Suprapubic skin (tissue), 4 donors: Measurements from ENCODE around the gene ADH4. TPM values are rescaled to one million over a fixed set of nuclear protein-coding genes. Genes with fewer than 3 reads are reported as not detected.
"Not testable (repeated sequence)": the region's sequence is repeated elsewhere in the genome, so short reads cannot be mapped to it uniquely, and the experiment has no call there.

Experiments used
- DNase-seq, 2 donors: peaks; one replicate each; pipeline ENCODE4 v3.0.0-alpha.2; 2019; ENCODE audit warnings: low spot score in 2 of 2
- H3K27ac ChIP-seq: fragments of 200-600 bp; sonication (generic); one replicate; pipeline ENCODE4 v1.5.1; 2019
- H3K27me3 ChIP-seq: fragments of 200-600 bp; sonication (generic); one replicate; pipeline ENCODE4 v1.5.1; 2019
- H3K36me3 ChIP-seq: fragments of 200-600 bp; sonication (generic); one replicate; pipeline ENCODE4 v1.5.1; 2019
- H3K4me1 ChIP-seq: fragments of 200-600 bp; sonication (generic); one replicate; pipeline ENCODE4 v1.5.1; 2019
- H3K4me3 ChIP-seq: fragments of 200-600 bp; sonication (generic); one replicate; pipeline ENCODE4 v1.5.1; 2019; ENCODE audit warnings: mild to moderate bottlenecking
- H3K9me3 ChIP-seq: fragments of 200-600 bp; sonication (generic); one replicate; pipeline ENCODE4 v1.5.1; 2019
- EP300 ChIP-seq: sonication (generic); formaldehyde crosslinking; IDR thresholded peaks from one replicate; pipeline ENCODE4 v1.6.1; 2017; ENCODE audit warnings: antibody characterized with exemption
- POLR2A ChIP-seq, 2 donors: fragments of 450-650 bp; IDR thresholded peaks; one replicate each; pipeline ENCODE4 v1.6.1; 2017; ENCODE audit warnings: antibody characterized with exemption in 2 of 2, mild to moderate bottlenecking in 2 of 2, moderate library complexity in 2 of 2
- POLR2AphosphoS5 ChIP-seq, 3 donors: sonication (generic); formaldehyde crosslinking; IDR thresholded peaks; one replicate each; pipeline ENCODE4 v1.6.1; 2017; ENCODE audit warnings: antibody characterized with exemption in 3 of 3
- WGBS: methylation state at CpG from one replicate; pipeline ENCODE4 v1.1.5; 2018; 5-methylcytosine and 5-hydroxymethylcytosine counted together
- total RNA-seq, 4 donors: library from RNA; depleted of rRNA; stranded (reverse); fragments of >200 nt; gene quantifications; one replicate each; pipeline ENCODE4 v1.1.0, GENCODE V29; 2016
- TF ChIP-seq, protein P1 (sequence below), 2 donors: fragments of 200-600 bp in 1 of 2; fragments of 450-650 bp in 1 of 2; sonication (generic) in 1 of 2; IDR thresholded peaks; one replicate each; pipeline ENCODE4 v1.5.1; 2016 to 2019; ENCODE audit warnings: antibody characterized with exemption in 2 of 2, mild to moderate bottlenecking in 1 of 2, moderate library complexity in 1 of 2

ADH4 gene
- total RNA-seq, 4 donors from 2014 or later, result 0.89 to 2.0 (median 0.98) TPM; not detected in 1

- H3K4me1 ChIP-seq, result no peaks in the 10 kb centered on the region
- no peak overlapping the region for H3K27ac ChIP-seq
- H3K27me3 ChIP-seq, result no peaks in the 10 kb centered on the region
- TF ChIP-seq POLR2A (IDR thresholded peaks at IDR 0.05) (no peak), POLR2AphosphoS5 (IDR thresholded peaks at IDR 0.05) (no peak), EP300 (no peak)
- TF ChIP-seq, protein P1, sequence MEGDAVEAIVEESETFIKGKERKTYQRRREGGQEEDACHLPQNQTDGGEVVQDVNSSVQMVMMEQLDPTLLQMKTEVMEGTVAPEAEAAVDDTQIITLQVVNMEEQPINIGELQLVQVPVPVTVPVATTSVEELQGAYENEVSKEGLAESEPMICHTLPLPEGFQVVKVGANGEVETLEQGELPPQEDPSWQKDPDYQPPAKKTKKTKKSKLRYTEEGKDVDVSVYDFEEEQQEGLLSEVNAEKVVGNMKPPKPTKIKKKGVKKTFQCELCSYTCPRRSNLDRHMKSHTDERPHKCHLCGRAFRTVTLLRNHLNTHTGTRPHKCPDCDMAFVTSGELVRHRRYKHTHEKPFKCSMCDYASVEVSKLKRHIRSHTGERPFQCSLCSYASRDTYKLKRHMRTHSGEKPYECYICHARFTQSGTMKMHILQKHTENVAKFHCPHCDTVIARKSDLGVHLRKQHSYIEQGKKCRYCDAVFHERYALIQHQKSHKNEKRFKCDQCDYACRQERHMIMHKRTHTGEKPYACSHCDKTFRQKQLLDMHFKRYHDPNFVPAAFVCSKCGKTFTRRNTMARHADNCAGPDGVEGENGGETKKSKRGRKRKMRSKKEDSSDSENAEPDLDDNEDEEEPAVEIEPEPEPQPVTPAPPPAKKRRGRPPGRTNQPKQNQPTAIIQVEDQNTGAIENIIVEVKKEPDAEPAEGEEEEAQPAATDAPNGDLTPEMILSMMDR (IDR thresholded peaks at IDR 0.05), result no peak
- no peak overlapping the region for H3K4me3 ChIP-seq
- DNase-seq, result no peak
- 65% methylated on average over 1 of the region's 1 CpG for whole genome bisulfite sequencing
- no peaks in the 10 kb centered on the region for H3K9me3 ChIP-seq
- no peaks in the 10 kb centered on the region for H3K36me3 ChIP-seq
These were observed 17.7 kb downstream of the ADH4 start for GRCh38 chr4:99126376-99126775.

- Histone ChIP-seq H3K36me3 (no peaks in the 10 kb centered on the region), H3K4me1 (no peaks in the 10 kb centered on the region), H3K27ac (no peak overlapping the region), H3K9me3 (no peaks in the 10 kb centered on the region), H3K4me3 (no peak overlapping the region), H3K27me3 (no peaks in the 10 kb centered on the region)
- no peak for DNase-seq
- TF ChIP-seq POLR2A (IDR thresholded peaks at IDR 0.05) (no peak), EP300 (no peak), POLR2AphosphoS5 (IDR thresholded peaks at IDR 0.05) (no peak)
- TF ChIP-seq, protein P1 (IDR thresholded peaks at IDR 0.05), result no peak
- WGBS, result 47% methylated on average over 4 of the region's 4 CpGs
These were observed 23.1 kb downstream of the ADH4 start for GRCh38 chr4:99121008-99121407.

GRCh38 chr4:99120501-99120900, 23.6 kb downstream of the ADH4 start:
- no peak overlapping the region for H3K27ac ChIP-seq
- no peaks in the 10 kb centered on the region for H3K27me3 ChIP-seq
- 99% methylated on average over 5 of the region's 5 CpGs for WGBS
- no peaks in the 10 kb centered on the region for H3K9me3 ChIP-seq
- no peaks in the 10 kb centered on the region for H3K4me1 ChIP-seq
- no peaks in the 10 kb centered on the region for H3K36me3 ChIP-seq
- no peak for DNase-seq
- TF ChIP-seq POLR2A (IDR thresholded peaks at IDR 0.05) (no peak), POLR2AphosphoS5 (IDR thresholded peaks at IDR 0.05) (no peak), EP300 (no peak)
- TF ChIP-seq, protein P1 (IDR thresholded peaks at IDR 0.05), result no peak
- no peak overlapping the region for H3K4me3 ChIP-seq

DNA sequence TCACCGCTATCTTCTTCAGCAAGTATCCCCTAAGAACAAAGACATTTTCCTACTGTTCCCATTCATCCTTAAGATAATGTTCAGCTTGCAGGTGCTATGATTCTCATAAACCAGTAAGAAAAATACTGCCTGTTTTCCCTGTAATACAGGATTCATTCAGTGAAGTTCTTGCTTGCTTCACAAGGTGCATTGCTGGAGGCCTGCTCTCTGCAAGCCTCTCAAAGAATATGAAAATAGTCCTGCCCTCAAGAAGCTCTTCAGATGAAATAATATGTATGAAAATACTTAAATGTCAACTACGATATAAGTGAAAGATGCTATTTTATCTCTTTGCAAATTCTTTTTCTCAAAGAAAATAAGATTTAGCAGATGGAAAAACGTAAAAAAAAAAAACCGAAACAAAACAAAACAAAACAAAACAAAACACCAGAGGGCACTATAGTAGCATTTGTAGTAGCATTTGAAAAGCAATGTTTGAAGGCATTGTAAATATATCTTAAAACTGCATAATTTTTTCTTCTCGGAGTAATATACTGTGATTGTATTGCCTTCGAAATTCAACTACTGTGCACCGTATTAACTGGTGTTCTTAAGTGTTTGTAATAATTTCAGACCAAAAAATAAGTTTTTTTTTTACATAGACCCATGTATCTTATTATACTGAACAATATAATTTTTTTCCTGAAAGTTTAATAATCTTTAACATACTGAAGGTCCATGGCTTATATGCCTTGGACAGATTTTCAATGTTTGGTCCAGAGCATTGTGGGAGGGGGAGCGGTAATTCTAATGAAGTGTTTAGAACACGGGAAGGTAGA, 26.0 kb downstream of the ADH4 start:
- H3K4me1 ChIP-seq, result no peaks in the 10 kb centered on the region
- 44% methylated on average over 8 of the region's 9 CpGs for WGBS
- H3K4me3 ChIP-seq, result no peak overlapping the region
- no peaks in the 10 kb centered on the region for H3K9me3 ChIP-seq
- TF ChIP-seq EP300 (no peak), POLR2AphosphoS5 (IDR thresholded peaks at IDR 0.05) (no peak), POLR2A (IDR thresholded peaks at IDR 0.05) (no peak)
- TF ChIP-seq, protein P1 (IDR thresholded peaks at IDR 0.05), result no peak
- no peaks in the 10 kb centered on the region for H3K27me3 ChIP-seq
- no peaks in the 10 kb centered on the region for H3K36me3 ChIP-seq
- DNase-seq, result no peak
- no peak overlapping the region for H3K27ac ChIP-seq

GRCh38 chr4:99117122-99117841, 26.8 kb downstream of the ADH4 start:
- H3K27ac ChIP-seq, H3K36me3 ChIP-seq, H3K27me3 ChIP-seq, H3K9me3 ChIP-seq, H3K4me3 ChIP-seq, DNase-seq, H3K4me1 ChIP-seq: not testable (repeated sequence)
- WGBS, result 95% methylated on average over 21 of the region's 29 CpGs

DNA sequence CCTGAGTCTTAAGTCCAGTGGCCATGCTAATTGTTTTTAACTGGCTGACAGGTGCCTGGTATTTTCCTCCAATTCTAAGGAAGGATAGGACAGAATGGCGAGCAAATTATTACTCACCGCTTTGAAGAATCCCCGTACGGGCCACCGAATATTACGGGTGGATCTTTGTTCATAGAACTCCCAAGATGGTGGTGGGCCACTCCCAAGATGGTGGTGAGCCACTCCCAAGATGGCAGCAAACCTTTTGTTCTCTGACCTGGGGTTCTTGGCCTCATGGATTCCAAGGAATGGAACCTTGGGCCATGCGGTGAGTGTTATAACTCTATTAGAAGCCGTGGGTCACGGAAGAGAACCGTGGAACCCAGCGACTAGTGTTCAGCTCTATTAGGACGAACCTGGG, 34.8 kb downstream of the ADH4 start:
- 88% methylated on average over 12 of the region's 12 CpGs for WGBS
- not testable (repeated sequence) for H3K36me3 ChIP-seq, DNase-seq

More for the DNA sequence above, 34.8 kb downstream of the ADH4 start:
- H3K27me3 ChIP-seq, H3K9me3 ChIP-seq, H3K4me1 ChIP-seq, H3K4me3 ChIP-seq, H3K27ac ChIP-seq: not testable (repeated sequence)
